HEK293 (cell line): ENCODE results near the gene CD3G.

Experiments used
- CTCF ChIA-PET: fragments of 350-600 bp; formaldehyde crosslinking; extraction: SDS; loops from one replicate; lab custom pipeline; 2021; ENCODE audit warnings: antibody characterized with exemption; lab: Yijun Ruan, JAX
- POLR2A ChIA-PET: fragments of 300-600 bp; formaldehyde crosslinking; extraction: SDS; loops from one replicate; lab custom pipeline; 2020; ENCODE audit warnings: antibody characterized with exemption, inconsistent platforms; lab: Yijun Ruan, JAX
- H3K27ac ChIP-seq: fragments of 200-500 bp; sonication (Bioruptor generic); 2 replicates; pipeline ENCODE4 v1.5.1; 2014; ENCODE audit warnings: low read depth, low read length, control low read depth, inconsistent platforms; ENCODE audit errors: extremely low read depth
- H3K36me3 ChIP-seq, 2 experiments: fragments of 200-500 bp in 1 of 2; sonication (Bioruptor generic) in 1 of 2; 1 replicate in 1 of 2; 2 replicates in 1 of 2; pipeline ENCODE4 v1.5.1; 2014 to 2017; ENCODE audit warnings: inconsistent platforms in 2 of 2, low read length in 2 of 2; ENCODE audit not compliant: control insufficient read depth in 2 of 2, insufficient read depth in 1 of 2
- H3K4me1 ChIP-seq: fragments of 200-500 bp; sonication (Bioruptor generic); 2 replicates; pipeline ENCODE4 v1.5.1; 2014; ENCODE audit warnings: mild to moderate bottlenecking, low read length, inconsistent platforms; ENCODE audit not compliant: control insufficient read depth, insufficient read depth
- H3K4me3 ChIP-seq: 2 replicates; pipeline ENCODE4 v1.5.1; 2011; ENCODE audit warnings: low read depth, mild to moderate bottlenecking, control low read depth, low read length, moderate library complexity
- H3K9me3 ChIP-seq: fragments of 200-500 bp; sonication (Bioruptor generic); 2 replicates; pipeline ENCODE4 v1.5.1; 2014; ENCODE audit warnings: low read depth, low read length, inconsistent platforms; ENCODE audit not compliant: control insufficient read depth, insufficient read depth
- BCL11A ChIP-seq: fragments of 450-650 bp; formaldehyde crosslinking; IDR thresholded peaks from 2 replicates; pipeline ENCODE4 v1.5.1; 2016; ENCODE audit warnings: low read depth, missing biosample characterization, missing genetic modification characterization
- GLI2 ChIP-seq: fragments of 450-650 bp; formaldehyde crosslinking; IDR thresholded peaks from 2 replicates; pipeline ENCODE4; 2017; ENCODE audit warnings: missing biosample characterization, missing genetic modification characterization, low read depth, borderline replicate concordance
- IKZF3 ChIP-seq: fragments of 450-650 bp; IDR thresholded peaks from 2 replicates; pipeline ENCODE4 v1.5.0; 2018; ENCODE audit warnings: missing biosample characterization, mild to moderate bottlenecking, missing genetic modification characterization, moderate library complexity
- SCRT1 ChIP-seq: fragments of 450-650 bp; formaldehyde crosslinking; IDR thresholded peaks from 2 replicates; pipeline ENCODE4 v1.5.1; 2016; ENCODE audit warnings: missing biosample characterization, missing genetic modification characterization, borderline replicate concordance
- SCRT2 ChIP-seq: fragments of 450-650 bp; formaldehyde crosslinking; IDR thresholded peaks from 2 replicates; pipeline ENCODE4 v1.5.1; 2016; ENCODE audit warnings: missing biosample characterization, missing genetic modification characterization
- YY2 ChIP-seq: fragments of 450-650 bp; formaldehyde crosslinking; IDR thresholded peaks from 2 replicates; pipeline ENCODE4 v1.5.1; 2016; ENCODE audit warnings: missing biosample characterization, missing genetic modification characterization
- ZNF114 ChIP-seq: fragments of 450-650 bp; formaldehyde crosslinking; IDR thresholded peaks from 2 replicates; pipeline ENCODE4 v1.5.0; 2017; ENCODE audit warnings: missing biosample characterization, missing genetic modification characterization
- ZNF239 ChIP-seq: fragments of 450-650 bp; formaldehyde crosslinking; IDR thresholded peaks from 2 replicates; pipeline ENCODE4 v1.5.1; 2016; ENCODE audit warnings: missing biosample characterization, missing genetic modification characterization
- ZNF24 ChIP-seq: fragments of 450-650 bp; formaldehyde crosslinking; IDR thresholded peaks from 2 replicates; pipeline ENCODE4 v1.5.1; 2016; ENCODE audit warnings: missing biosample characterization, missing genetic modification characterization
- ZNF292 ChIP-seq: fragments of 450-650 bp; formaldehyde crosslinking; IDR thresholded peaks from 2 replicates; pipeline ENCODE4 v1.5.1; 2016; ENCODE audit warnings: low read depth, missing biosample characterization, missing genetic modification characterization, borderline replicate concordance
- ZNF341 ChIP-seq: fragments of 450-650 bp; formaldehyde crosslinking; IDR thresholded peaks from 2 replicates; pipeline ENCODE4; 2016; ENCODE audit warnings: low read depth, missing biosample characterization, missing genetic modification characterization
- ZNF350 ChIP-seq: fragments of 450-650 bp; formaldehyde crosslinking; IDR thresholded peaks from 2 replicates; pipeline ENCODE4 v1.5.0; 2017; ENCODE audit warnings: missing biosample characterization, mild to moderate bottlenecking, missing genetic modification characterization
- ZNF354C ChIP-seq: fragments of 450-650 bp; formaldehyde crosslinking; IDR thresholded peaks from 2 replicates; pipeline ENCODE4 v1.5.1; 2016; ENCODE audit warnings: missing biosample characterization, missing genetic modification characterization, low read depth, borderline replicate concordance
- ZNF391 ChIP-seq: fragments of 450-650 bp; formaldehyde crosslinking; IDR thresholded peaks from 2 replicates; pipeline ENCODE4 v1.5.1; 2016; ENCODE audit warnings: low read depth, missing biosample characterization, missing genetic modification characterization, borderline replicate concordance
- ZNF404 ChIP-seq: fragments of 450-650 bp; formaldehyde crosslinking; IDR thresholded peaks from 2 replicates; pipeline ENCODE4 v1.5.1; 2017; ENCODE audit warnings: missing biosample characterization, missing genetic modification characterization
- ZNF514 ChIP-seq: fragments of 450-650 bp; formaldehyde crosslinking; IDR thresholded peaks from 2 replicates; pipeline ENCODE4 v1.5.1; 2016; ENCODE audit warnings: missing biosample characterization, missing genetic modification characterization
- ZNF624 ChIP-seq: fragments of 450-650 bp; formaldehyde crosslinking; IDR thresholded peaks from 2 replicates; pipeline ENCODE4 v1.5.1; 2017; ENCODE audit warnings: missing biosample characterization, missing genetic modification characterization
- ZNF629 ChIP-seq: fragments of 450-650 bp; formaldehyde crosslinking; IDR thresholded peaks from 2 replicates; pipeline ENCODE4 v1.5.1; 2017; ENCODE audit warnings: missing biosample characterization, missing genetic modification characterization
- ZNF670 ChIP-seq: fragments of 450-650 bp; formaldehyde crosslinking; IDR thresholded peaks from 2 replicates; pipeline ENCODE4 v1.5.1; 2016; ENCODE audit warnings: missing biosample characterization, missing genetic modification characterization, low read depth
- ZNF707 ChIP-seq: fragments of 450-650 bp; formaldehyde crosslinking; IDR thresholded peaks from 2 replicates; pipeline ENCODE4 v1.5.1; 2016; ENCODE audit warnings: missing biosample characterization, missing genetic modification characterization
- ZNF76 ChIP-seq: fragments of 450-650 bp; formaldehyde crosslinking; IDR thresholded peaks from 2 replicates; pipeline ENCODE4; 2016; ENCODE audit warnings: low read depth, missing biosample characterization, missing genetic modification characterization, borderline replicate concordance
- ZNF791 ChIP-seq: fragments of 450-650 bp; formaldehyde crosslinking; IDR thresholded peaks from 2 replicates; pipeline ENCODE4 v1.5.1; 2016; ENCODE audit warnings: missing biosample characterization, missing genetic modification characterization
- ZSCAN30 ChIP-seq: fragments of 450-650 bp; IDR thresholded peaks from 2 replicates; pipeline ENCODE4 v1.5.1; 2018; ENCODE audit warnings: missing biosample characterization, mild to moderate bottlenecking, missing genetic modification characterization, moderate library complexity
- TF ChIP-seq, protein P1 (sequence below): fragments of 450-650 bp; formaldehyde crosslinking; conservative IDR thresholded peaks from 2 replicates; pipeline ENCODE4 v1.5.1; 2016; ENCODE audit warnings: low read depth, missing biosample characterization, missing genetic modification characterization
- TF ChIP-seq, protein P2 (sequence below): fragments of 450-650 bp; formaldehyde crosslinking; IDR thresholded peaks from 2 replicates; pipeline ENCODE4 v1.5.1; 2016; ENCODE audit warnings: missing biosample characterization, missing genetic modification characterization
- TF ChIP-seq, protein P3 (sequence below): fragments of 450-650 bp; formaldehyde crosslinking; IDR thresholded peaks from 2 replicates; pipeline ENCODE4 v1.5.1; 2017; ENCODE audit warnings: missing biosample characterization, missing genetic modification characterization

The CD3G gene

DNA sequence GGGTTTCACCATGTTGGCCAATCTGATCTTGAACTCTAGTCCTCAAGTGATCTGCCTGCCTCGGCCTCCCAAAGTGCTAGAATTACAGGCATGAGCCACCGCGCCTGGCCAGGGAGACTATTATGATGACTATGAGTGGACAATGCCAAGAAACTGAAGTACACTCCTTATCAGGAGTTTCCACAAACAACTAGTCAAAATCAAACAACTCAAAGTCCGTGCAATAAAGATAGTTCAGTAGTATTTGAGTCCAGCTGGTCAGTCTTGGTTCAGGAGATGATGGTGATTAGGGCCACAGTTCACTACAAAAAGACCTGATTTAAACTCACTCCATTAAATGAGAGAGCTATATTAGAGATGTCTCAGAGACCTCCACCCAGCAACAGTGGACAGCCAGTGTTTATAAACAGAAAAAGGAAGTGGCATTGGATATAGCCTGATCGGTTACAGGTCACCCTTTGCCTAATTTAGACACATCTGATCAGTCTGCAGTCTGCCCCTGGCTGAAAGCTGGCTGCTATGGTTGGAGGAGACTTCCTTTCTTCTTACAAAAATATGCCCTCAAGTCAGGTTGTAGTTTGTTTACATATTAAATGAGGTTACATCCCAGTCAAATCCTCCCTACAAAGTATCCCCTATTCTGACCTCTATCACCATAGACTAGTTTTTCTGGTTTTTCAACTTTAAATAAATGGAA is 22.6 kb upstream of the CD3G start (continued):
- TF ChIP-seq, protein P1, sequence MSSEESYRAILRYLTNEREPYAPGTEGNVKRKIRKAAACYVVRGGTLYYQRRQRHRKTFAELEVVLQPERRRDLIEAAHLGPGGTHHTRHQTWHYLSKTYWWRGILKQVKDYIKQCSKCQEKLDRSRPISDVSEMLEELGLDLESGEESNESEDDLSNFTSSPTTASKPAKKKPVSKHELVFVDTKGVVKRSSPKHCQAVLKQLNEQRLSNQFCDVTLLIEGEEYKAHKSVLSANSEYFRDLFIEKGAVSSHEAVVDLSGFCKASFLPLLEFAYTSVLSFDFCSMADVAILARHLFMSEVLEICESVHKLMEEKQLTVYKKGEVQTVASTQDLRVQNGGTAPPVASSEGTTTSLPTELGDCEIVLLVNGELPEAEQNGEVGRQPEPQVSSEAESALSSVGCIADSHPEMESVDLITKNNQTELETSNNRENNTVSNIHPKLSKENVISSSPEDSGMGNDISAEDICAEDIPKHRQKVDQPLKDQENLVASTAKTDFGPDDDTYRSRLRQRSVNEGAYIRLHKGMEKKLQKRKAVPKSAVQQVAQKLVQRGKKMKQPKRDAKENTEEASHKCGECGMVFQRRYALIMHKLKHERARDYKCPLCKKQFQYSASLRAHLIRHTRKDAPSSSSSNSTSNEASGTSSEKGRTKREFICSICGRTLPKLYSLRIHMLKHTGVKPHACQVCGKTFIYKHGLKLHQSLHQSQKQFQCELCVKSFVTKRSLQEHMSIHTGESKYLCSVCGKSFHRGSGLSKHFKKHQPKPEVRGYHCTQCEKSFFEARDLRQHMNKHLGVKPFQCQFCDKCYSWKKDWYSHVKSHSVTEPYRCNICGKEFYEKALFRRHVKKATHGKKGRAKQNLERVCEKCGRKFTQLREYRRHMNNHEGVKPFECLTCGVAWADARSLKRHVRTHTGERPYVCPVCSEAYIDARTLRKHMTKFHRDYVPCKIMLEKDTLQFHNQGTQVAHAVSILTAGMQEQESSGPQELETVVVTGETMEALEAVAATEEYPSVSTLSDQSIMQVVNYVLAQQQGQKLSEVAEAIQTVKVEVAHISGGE (tag by site-specific recombination): no peak

DNA sequence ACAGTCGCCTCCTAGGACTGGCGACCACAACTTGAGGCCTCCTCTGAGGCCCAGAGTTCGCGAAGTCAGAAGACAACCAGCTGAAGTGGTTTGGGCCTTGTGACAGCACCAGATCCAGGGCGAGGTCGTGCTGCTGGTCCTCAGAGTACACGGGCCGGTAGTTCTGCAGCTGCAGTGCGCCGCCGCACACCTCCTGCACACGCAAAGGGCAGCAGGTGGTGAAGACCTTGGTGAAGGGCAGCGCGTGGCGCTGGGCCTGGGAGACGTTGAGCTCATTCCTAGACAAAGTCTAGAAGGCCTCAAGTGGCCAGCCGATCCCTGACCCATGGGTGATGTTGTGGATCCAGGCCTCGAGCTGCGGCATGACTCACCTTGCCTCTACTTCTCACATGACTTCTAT is 21.4 kb upstream of the CD3G start:
- ChIA-PET CTCF (interaction anchor here (0.9 to 1.0 kb wide), 2 partner anchors 124 to 151 kb away, joined by 3 to 4 read pairs; no protein-coding TSS in a partner anchor), POLR2A (no interaction called here)
- no peak overlapping the region for H3K27ac ChIP-seq
- TF ChIP-seq ZNF391 (no peak), ZSCAN30 (tag by site-specific recombination) (no peak), ZNF341 (no peak), SCRT2 (tag by site-specific recombination) (no peak), YY2 (tag by site-specific recombination) (no peak), BCL11A (no peak), GLI2 (tag by site-specific recombination) (no peak), ZNF76 (no peak), ZNF404 (tag by site-specific recombination) (no peak), ZNF24 (tag by site-specific recombination) (no peak), ZNF670 (no peak), ZNF707 (tag by site-specific recombination) (no peak), ZNF239 (no peak)
- H3K4me3 ChIP-seq: no peak overlapping the region
- H3K9me3 ChIP-seq: no peaks in the 10 kb centered on the region
- H3K36me3 ChIP-seq: no peaks in the 10 kb centered on the region
- no peaks in the 10 kb centered on the region for H3K4me1 ChIP-seq

DNA sequence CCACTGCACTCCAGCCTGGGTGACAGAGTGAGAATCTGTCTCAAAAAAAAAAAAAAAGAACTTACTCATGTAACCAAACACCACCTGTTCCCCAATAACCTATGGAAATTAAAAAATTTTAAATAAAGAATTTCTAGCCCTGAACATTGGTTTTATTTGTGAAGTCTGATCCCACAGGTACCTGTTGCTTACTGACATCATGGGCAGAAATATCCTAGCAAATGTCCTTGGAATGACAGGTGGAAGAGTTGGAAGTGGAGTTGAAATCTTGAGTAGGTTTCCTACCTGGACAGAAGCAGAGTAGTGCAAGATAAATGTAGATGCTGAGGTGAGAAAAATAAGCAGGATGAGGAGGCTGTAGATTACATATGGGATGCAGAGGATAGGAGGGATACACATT is 18.9 kb upstream of the CD3G start:
- Histone ChIP-seq H3K27ac (no peak overlapping the region), H3K4me1 (no peaks in the 10 kb centered on the region), H3K4me3 (no peak overlapping the region), H3K9me3 (no peaks in the 10 kb centered on the region), H3K36me3 (no peaks in the 10 kb centered on the region)
- ChIA-PET POLR2A (no interaction called here), CTCF (interaction anchor here (0.6 to 1.0 kb wide), 2 partner anchors 30 to 126 kb away, joined by 3 to 4 read pairs; no protein-coding TSS in a partner anchor)
- TF ChIP-seq ZNF629 (tag by site-specific recombination): no peak
- no peak for TF ChIP-seq ZNF350
- TF ChIP-seq SCRT1 (tag by site-specific recombination): peak; percentile 69; the same call in 1 of the 2 replicates
- peak; percentile 91 for TF ChIP-seq SCRT2 (tag by site-specific recombination)
- TF ChIP-seq ZNF624 (tag by site-specific recombination): no peak

DNA sequence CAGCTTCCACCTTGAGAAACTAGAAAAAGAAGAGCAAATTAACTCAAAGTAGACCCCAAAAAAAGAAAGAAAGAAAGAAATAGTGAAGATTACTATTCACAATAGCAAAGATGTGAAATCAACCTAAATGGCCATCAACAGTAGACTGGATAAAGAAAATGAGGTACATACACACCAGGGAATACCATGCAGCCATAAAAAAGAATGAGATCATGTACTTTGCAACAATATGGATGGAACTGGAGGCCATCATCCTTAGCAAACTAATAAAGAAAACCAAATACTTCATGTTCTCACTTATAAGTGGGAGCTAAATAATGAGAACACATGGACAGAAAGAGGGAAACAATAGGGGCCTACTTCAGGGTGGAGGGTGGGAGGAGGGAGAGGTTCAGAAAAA is 15.4 kb upstream of the CD3G start:
- H3K36me3 ChIP-seq: no peaks in the 10 kb centered on the region
- no peak overlapping the region for H3K27ac ChIP-seq
- ChIA-PET CTCF (interaction anchor here (0.6 kb wide), 1 partner anchor 305 kb away, joined by 3 read pairs; no protein-coding TSS in a partner anchor), POLR2A (no interaction called here)
- H3K9me3 ChIP-seq: no peaks in the 10 kb centered on the region
- no peak overlapping the region for H3K4me3 ChIP-seq
- no peaks in the 10 kb centered on the region for H3K4me1 ChIP-seq
- TF ChIP-seq, protein P2, sequence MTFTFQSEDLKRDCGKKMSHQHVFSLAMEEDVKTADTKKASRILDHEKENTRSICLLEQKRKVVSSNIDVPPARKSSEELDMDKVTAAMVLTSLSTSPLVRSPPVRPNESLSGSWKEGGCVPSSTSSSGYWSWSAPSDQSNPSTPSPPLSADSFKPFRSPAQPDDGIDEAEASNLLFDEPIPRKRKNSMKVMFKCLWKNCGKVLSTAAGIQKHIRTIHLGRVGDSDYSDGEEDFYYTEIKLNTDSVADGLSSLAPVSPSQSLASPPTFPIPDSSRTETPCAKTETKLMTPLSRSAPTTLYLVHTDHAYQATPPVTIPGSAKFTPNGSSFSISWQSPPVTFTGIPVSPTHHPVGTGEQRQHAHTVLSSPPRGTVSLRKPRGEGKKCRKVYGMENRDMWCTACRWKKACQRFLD: no peak
- no peak for TF ChIP-seq ZNF514
- no peak for TF ChIP-seq ZNF114 (tag by site-specific recombination)
- TF ChIP-seq, protein P3, sequence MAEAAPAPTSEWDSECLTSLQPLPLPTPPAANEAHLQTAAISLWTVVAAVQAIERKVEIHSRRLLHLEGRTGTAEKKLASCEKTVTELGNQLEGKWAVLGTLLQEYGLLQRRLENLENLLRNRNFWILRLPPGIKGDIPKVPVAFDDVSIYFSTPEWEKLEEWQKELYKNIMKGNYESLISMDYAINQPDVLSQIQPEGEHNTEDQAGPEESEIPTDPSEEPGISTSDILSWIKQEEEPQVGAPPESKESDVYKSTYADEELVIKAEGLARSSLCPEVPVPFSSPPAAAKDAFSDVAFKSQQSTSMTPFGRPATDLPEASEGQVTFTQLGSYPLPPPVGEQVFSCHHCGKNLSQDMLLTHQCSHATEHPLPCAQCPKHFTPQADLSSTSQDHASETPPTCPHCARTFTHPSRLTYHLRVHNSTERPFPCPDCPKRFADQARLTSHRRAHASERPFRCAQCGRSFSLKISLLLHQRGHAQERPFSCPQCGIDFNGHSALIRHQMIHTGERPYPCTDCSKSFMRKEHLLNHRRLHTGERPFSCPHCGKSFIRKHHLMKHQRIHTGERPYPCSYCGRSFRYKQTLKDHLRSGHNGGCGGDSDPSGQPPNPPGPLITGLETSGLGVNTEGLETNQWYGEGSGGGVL: no peak
- TF ChIP-seq IKZF3: no peak
- no peak for TF ChIP-seq ZNF791 (tag by site-specific recombination)
- no peak for TF ChIP-seq ZNF354C
- TF ChIP-seq ZNF292 (tag by site-specific recombination): no peak
